Stimulated activated CD4-positive, alpha-beta T cell treated with anti-CD3 and anti-CD28 coated beads, Interleukin-2, amount 100 ng/mL, for 4 hours (primary cell): ENCODE results near the gene SPATA31A5.
"Not testable (repeated sequence)": the region's sequence is repeated elsewhere in the genome, so short reads cannot be mapped to it uniquely, and the experiment has no call there.

Source experiments
- DNase-seq: peaks from one replicate; pipeline ENCODE4 v3.0.0-alpha.2; 2020; ENCODE audit warnings: low read depth

Gene SPATA31A5

DNA sequence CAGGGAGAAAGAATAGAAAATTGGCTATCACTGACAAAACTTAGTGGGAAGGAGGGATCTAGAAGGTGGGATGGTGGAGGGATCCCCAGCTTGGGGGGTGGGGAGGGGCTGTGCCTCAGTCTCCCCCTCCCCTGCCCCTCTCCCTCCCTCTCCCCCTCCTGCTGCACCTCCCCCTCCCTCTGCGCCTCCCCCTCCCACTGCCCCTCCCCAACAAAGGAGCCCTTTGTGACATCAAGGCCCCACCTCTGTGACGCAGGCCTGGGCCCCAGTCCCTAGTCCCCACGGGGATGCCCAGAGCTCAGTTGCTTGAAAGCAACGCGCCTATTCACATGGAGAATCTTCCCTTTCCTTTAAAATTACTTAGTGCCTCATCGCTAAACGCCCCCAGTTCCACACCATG lies at the start of gene SPATA31A5:
TSS of gene SPATA31A5 (plus strand) at position 301 of the 400 bp plus-strand sequence. CDS start at position 330, 29 bp downstream.
- DNase-seq = not testable (repeated sequence)

GRCh38 chr9:60962990-60963350 lies 48.8 kb downstream of the SPATA31A5 start:
- not testable (repeated sequence) for DNase-seq

DNA sequence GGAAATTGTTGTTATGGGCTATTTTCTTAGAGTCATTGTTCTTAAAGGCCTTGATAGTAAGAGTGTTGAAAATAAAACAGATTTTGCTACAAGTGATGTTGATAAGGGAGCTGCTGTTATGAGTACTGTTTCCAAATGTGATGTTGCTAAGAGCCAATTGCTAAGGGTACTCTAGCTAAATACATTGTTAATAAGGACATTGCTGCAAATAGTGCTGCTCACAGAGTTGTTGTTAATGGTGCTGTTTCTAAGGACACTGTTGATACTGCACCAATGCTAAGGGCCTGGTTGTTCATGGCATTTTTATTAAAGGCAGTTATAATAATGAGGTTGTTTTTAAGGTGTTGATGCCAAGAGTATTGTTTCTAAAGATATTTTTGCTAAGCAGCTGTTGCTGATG lies 52.2 kb downstream of the SPATA31A5 start:
- not testable (repeated sequence) for DNase-seq
